Trophoblast cell (in vitro differentiated cells and primary cell): ENCODE data around the gene GLT6D1.

Experiments
- DNase-seq, 2 donors: peaks; one replicate each; pipeline ENCODE4 v3.0.0-alpha.2; 2016
- H2AFZ ChIP-seq: 2 replicates; pipeline ENCODE4 v1.6.1; 2013; ENCODE audit warnings: low read length, moderate library complexity, mild to moderate bottlenecking; ENCODE audit not compliant: insufficient read depth, poor library complexity
- H2AK5ac ChIP-seq: 2 replicates; pipeline ENCODE4 v1.6.1; 2013; ENCODE audit warnings: mild to moderate bottlenecking, low read length
- H2BK120ac ChIP-seq: 2 replicates; pipeline ENCODE4 v1.6.1; 2013; ENCODE audit warnings: low read length, mild to moderate bottlenecking, moderate library complexity; ENCODE audit not compliant: insufficient read depth, poor library complexity
- H2BK12ac ChIP-seq: 2 replicates; pipeline ENCODE4 v1.6.1; 2013; ENCODE audit warnings: mild to moderate bottlenecking, low read length, moderate library complexity
- H2BK5ac ChIP-seq: 2 replicates; pipeline ENCODE4 v1.6.1; 2013; ENCODE audit warnings: low read length, low read depth, moderate library complexity, mild to moderate bottlenecking; ENCODE audit not compliant: poor library complexity
- H3K14ac ChIP-seq: 2 replicates; pipeline ENCODE4 v1.6.1; 2013; ENCODE audit warnings: mild to moderate bottlenecking, low read length
- H3K18ac ChIP-seq: 2 replicates; pipeline ENCODE4 v1.6.1; 2013; ENCODE audit warnings: mild to moderate bottlenecking, low read length
- H3K23ac ChIP-seq: 2 replicates; pipeline ENCODE4 v1.6.1; 2013; ENCODE audit warnings: low read length
- H3K27ac ChIP-seq: 2 replicates; pipeline ENCODE4 v1.5.1; 2013; ENCODE audit warnings: low read depth, mild to moderate bottlenecking, inconsistent platforms, low read length, moderate library complexity
- H3K27me3 ChIP-seq: 2 replicates; pipeline ENCODE4 v1.6.1; 2013; ENCODE audit warnings: inconsistent platforms, mild to moderate bottlenecking, low read length, moderate library complexity; ENCODE audit not compliant: insufficient read depth
- H3K36me3 ChIP-seq, 2 experiments: 1 replicate in 1 of 2; 2 replicates in 1 of 2; pipeline ENCODE4 v1.6.1; 2013; ENCODE audit warnings: low read length in 2 of 2, mild to moderate bottlenecking in 2 of 2, moderate library complexity in 1 of 2; ENCODE audit not compliant: insufficient read depth in 2 of 2, control insufficient read depth in 1 of 2
- H3K4ac ChIP-seq: 2 replicates; pipeline ENCODE4 v1.6.1; 2013; ENCODE audit warnings: low read depth, mild to moderate bottlenecking, low read length, moderate library complexity
- H3K4me1 ChIP-seq, 2 experiments: 1 replicate in 1 of 2; 2 replicates in 1 of 2; pipeline ENCODE4 v1.6.1; 2013; ENCODE audit warnings: low read length in 2 of 2, mild to moderate bottlenecking in 2 of 2, moderate library complexity in 1 of 2; ENCODE audit not compliant: insufficient read depth in 2 of 2, control insufficient read depth in 1 of 2
- H3K4me2 ChIP-seq: 2 replicates; pipeline ENCODE4 v1.6.1; 2013; ENCODE audit warnings: inconsistent platforms, mild to moderate bottlenecking, low read length, moderate library complexity
- H3K4me3 ChIP-seq: 2 replicates; pipeline ENCODE4 v1.5.1; 2013; ENCODE audit warnings: mild to moderate bottlenecking, low read depth, low read length, inconsistent platforms
- H3K79me1 ChIP-seq: one replicate; pipeline ENCODE4 v1.6.1; 2013; ENCODE audit warnings: low read length
- H3K79me2 ChIP-seq: 2 replicates; pipeline ENCODE4 v1.6.1; 2013; ENCODE audit warnings: low read length, mild to moderate bottlenecking; ENCODE audit not compliant: control insufficient read depth, insufficient read depth, poor library complexity
- H3K9ac ChIP-seq: 2 replicates; pipeline ENCODE4 v1.6.1; 2013; ENCODE audit warnings: mild to moderate bottlenecking, low read length
- H3K9me3 ChIP-seq: 2 replicates; pipeline ENCODE4 v1.6.1; 2013; ENCODE audit warnings: low read depth, mild to moderate bottlenecking, control low read depth, inconsistent platforms, low read length; ENCODE audit not compliant: insufficient read depth
- H4K12ac ChIP-seq: 2 replicates; pipeline ENCODE4 v1.6.1; 2013; ENCODE audit warnings: low read depth, mild to moderate bottlenecking, low read length, moderate library complexity
- H4K8ac ChIP-seq: 2 replicates; pipeline ENCODE4 v1.6.1; 2013; ENCODE audit warnings: low read depth, mild to moderate bottlenecking, low read length, moderate library complexity
- H4K91ac ChIP-seq: one replicate; pipeline ENCODE4 v1.6.1; 2013; ENCODE audit warnings: low read depth, mild to moderate bottlenecking, low read length, moderate library complexity
- WGBS: extraction: QIAGEN DNeasy Blood & Tissue Kit; methylation state at CpG from one replicate; pipeline ENCODE4 v1.1.7; 2013; ENCODE audit warnings: missing lambda C conversion rate; ENCODE audit not compliant: insufficient read length, insufficient coverage; ENCODE audit errors: extremely low coverage; 5-methylcytosine and 5-hydroxymethylcytosine counted together

Gene GLT6D1

GRCh38 chr9:135591506-135592330 lies 47.6 kb downstream of the GLT6D1 start:
- Histone ChIP-seq H2AFZ (no peak overlapping the region), H3K79me2 (no peaks in the 10 kb centered on the region), H3K4me3 (no peak overlapping the region), H4K8ac (no peak overlapping the region), H3K9me3 (peaks cover 2% of the 10 kb centered on the region), H3K27ac (no peak overlapping the region), H2BK5ac (no peak overlapping the region), H3K4ac (no peak overlapping the region), H2BK120ac (no peak overlapping the region), H4K91ac (no peak overlapping the region), H4K12ac (no peak overlapping the region), H2BK12ac (no peak overlapping the region), H3K4me1 (peaks cover 0 to 2% of the 10 kb centered on the region in 2 experiments), H3K18ac (no peak overlapping the region), H3K36me3 (no peaks in the 10 kb centered on the region), H3K14ac (no peak overlapping the region), H3K79me1 (no peaks in the 10 kb centered on the region), H3K27me3 (no peaks in the 10 kb centered on the region), H3K4me2 (no peak overlapping the region), H2AK5ac (no peak overlapping the region), H3K23ac (no peak overlapping the region), H3K9ac (no peak overlapping the region)
- no peak for DNase-seq
- WGBS, result no CpG with 5 or more reads among the region's 22 CpGs

DNA sequence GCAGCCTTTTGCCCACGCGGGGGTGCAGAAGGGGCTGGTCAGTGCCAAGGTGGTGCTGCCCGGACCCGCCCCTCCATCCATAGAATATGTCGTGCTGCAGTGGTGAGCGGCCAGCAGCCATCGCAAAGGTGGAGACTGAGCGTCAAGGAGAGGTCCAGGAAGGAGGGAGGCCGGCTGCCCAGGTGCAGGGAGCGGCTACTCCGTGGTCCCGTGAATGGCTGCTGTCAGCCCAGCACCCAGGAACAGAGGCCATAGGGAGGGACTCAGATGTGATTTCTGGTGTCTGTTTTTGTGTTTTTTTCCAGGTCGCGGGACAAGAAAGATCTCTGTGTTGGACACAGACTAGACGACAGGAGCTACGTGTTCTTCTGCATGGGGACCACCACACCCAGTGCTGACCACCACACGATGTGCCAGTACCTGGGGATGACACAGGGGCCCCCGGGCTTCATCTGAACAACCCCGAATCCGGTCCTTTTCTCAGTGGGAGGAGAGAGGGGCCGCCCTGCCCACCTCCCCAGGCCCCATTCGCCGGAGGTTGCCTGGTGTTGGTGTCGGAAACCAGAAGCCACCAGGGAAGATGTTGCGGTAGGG lies 48.8 kb downstream of the GLT6D1 start:
- H3K4me2 ChIP-seq, result no peak overlapping the region
- H3K9ac ChIP-seq, result no peak overlapping the region
- H3K18ac ChIP-seq, result no peak overlapping the region
- H3K27me3 ChIP-seq, result no peaks in the 10 kb centered on the region
- no CpG with 5 or more reads among the region's 25 CpGs for WGBS
- H3K4me3 ChIP-seq, result no peak overlapping the region
- peaks cover 0 to 2% of the 10 kb centered on the region in 2 experiments for H3K4me1 ChIP-seq
- H2BK12ac ChIP-seq, result no peak overlapping the region
- peaks cover 2% of the 10 kb centered on the region for H3K9me3 ChIP-seq
- no peak overlapping the region for H3K4ac ChIP-seq
- no peak overlapping the region for H2BK5ac ChIP-seq
- no peaks in the 10 kb centered on the region for H3K36me3 ChIP-seq
- no peak overlapping the region for H2AK5ac ChIP-seq
- H4K12ac ChIP-seq, result no peak overlapping the region
- H3K79me2 ChIP-seq, result no peaks in the 10 kb centered on the region
- H2AFZ ChIP-seq, result no peak overlapping the region
- no peak overlapping the region for H3K23ac ChIP-seq
- no peaks in the 10 kb centered on the region for H3K79me1 ChIP-seq
- H2BK120ac ChIP-seq, result no peak overlapping the region
- H3K27ac ChIP-seq, result no peak overlapping the region
- H4K8ac ChIP-seq, result no peak overlapping the region
- DNase-seq, result no peak
- H3K14ac ChIP-seq, result no peak overlapping the region
- no peak overlapping the region for H4K91ac ChIP-seq

DNA sequence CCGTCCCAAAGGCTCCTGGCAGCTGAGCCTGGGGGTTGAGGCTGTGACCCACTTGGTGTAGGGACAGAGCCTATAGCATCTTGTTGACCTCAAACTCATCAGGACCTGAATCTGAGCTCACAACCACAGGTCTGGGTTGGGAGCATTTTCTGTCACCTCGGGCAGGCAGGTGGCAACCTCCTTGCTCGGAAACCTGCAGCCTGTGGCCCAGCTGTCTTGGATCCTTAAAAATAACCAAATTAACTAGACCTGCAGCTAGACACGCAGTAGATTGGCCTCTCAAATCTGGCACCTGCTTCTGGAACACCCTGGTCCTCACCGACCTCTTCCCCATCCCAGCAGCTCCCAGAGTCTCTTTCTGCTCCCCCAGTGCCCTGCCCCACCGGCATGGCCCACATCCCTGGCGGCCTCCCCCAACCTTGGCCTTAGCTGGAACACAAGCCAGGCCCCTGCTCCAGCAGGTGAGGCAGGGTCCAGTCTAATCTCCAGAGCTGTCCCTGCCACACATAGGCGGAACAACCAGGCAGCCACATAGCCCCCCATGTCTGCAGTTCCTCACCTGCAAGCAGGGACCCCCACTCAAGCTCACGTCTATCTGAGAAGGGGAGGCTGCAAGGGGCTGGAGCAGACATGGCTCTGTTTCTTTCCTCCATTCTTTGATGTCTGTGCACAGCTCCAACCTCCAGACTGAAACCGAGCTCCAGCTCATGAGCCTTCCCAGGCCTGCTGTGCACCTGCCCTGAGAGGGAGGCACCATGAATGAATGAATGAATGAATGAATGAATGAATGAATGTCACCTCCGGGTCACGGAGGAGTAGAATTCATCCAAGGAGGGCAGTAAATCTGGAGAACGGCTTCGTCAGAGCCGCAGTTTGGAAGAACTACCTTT lies 49.5 kb downstream of the GLT6D1 start:
- Histone ChIP-seq H4K91ac (no peak overlapping the region), H3K27me3 (no peaks in the 10 kb centered on the region), H2BK12ac (no peak overlapping the region), H3K4ac (no peak overlapping the region), H3K14ac (no peak overlapping the region), H3K79me1 (no peaks in the 10 kb centered on the region), H3K36me3 (no peaks in the 10 kb centered on the region), H3K4me1 (peaks cover 0 to 2% of the 10 kb centered on the region in 2 experiments), H2BK5ac (no peak overlapping the region), H3K79me2 (no peaks in the 10 kb centered on the region), H4K8ac (no peak overlapping the region), H3K18ac (no peak overlapping the region), H3K4me3 (no peak overlapping the region), H3K27ac (no peak overlapping the region), H3K4me2 (no peak overlapping the region), H4K12ac (no peak overlapping the region), H2BK120ac (no peak overlapping the region), H3K9me3 (peaks cover 2% of the 10 kb centered on the region), H3K23ac (no peak overlapping the region), H2AFZ (no peak overlapping the region), H3K9ac (no peak overlapping the region), H2AK5ac (no peak overlapping the region)
- DNase-seq, result no peak
- no CpG with 5 or more reads among the region's 15 CpGs for WGBS

DNA sequence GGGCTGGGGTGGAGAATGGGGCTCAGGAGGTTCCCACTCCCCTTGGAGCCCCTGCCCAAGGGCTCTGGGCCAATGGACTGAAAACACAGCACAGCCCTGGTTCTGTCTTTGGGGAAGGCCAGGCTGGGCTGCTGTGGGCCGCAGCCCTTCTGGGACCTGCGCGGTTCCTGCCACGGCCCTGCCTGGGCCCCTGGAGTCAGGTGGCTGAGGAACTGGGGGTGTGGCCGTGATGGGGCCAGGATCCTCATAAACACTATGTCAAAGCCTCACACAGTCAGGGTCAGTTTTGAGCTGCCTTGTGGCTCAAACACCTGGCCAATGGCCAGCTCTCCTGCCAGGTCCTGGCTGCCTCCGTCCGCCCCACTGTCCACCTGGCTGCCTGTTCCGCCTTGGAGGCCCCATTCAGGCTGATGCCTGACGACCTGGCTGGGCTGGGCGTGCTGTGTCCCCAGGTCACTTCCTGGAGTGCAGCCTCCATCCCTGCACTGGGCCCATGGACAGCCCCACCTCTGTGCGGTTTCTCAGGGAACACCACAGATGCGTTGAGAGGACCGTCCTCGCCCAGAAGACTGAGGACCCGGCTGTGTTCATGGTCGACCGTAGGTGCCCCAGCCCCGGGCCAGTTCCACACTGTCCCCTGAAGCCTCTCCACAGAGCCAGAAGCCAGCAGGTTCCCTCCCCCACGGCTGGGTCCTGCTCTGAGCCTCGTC lies 50.3 kb downstream of the GLT6D1 start:
- DNase-seq, result no peak
- WGBS, result no CpG with 5 or more reads among the region's 20 CpGs

More for the DNA sequence above, 50.3 kb downstream of the GLT6D1 start:
- Histone ChIP-seq H3K23ac (no peak overlapping the region), H3K27me3 (no peaks in the 10 kb centered on the region), H3K79me2 (no peaks in the 10 kb centered on the region), H4K91ac (no peak overlapping the region), H2AFZ (no peak overlapping the region), H3K36me3 (no peaks in the 10 kb centered on the region), H2BK5ac (no peak overlapping the region), H3K4me2 (no peak overlapping the region), H3K9ac (no peak overlapping the region), H3K14ac (no peak overlapping the region), H3K18ac (no peak overlapping the region), H2BK120ac (no peak overlapping the region), H3K9me3 (peaks cover 2% of the 10 kb centered on the region), H3K4me3 (no peak overlapping the region), H4K8ac (no peak overlapping the region), H2BK12ac (no peak overlapping the region), H3K79me1 (no peaks in the 10 kb centered on the region), H3K4me1 (peaks cover 0 to 2% of the 10 kb centered on the region in 2 experiments), H3K4ac (no peak overlapping the region), H2AK5ac (no peak overlapping the region), H4K12ac (no peak overlapping the region), H3K27ac (no peak overlapping the region)
